HepG2 (cell line): ENCODE results near the gene CUL7. TPM values are rescaled to one million over a fixed set of nuclear protein-coding genes. Genes with fewer than 3 reads are reported as not detected.
A peak's percentile ranks its signal among the peaks of the same experiment; 100 is the strongest.

Experiments used
- MNT ChIP-seq: fragments of 450-650 bp; IDR thresholded peaks from 2 replicates; pipeline ENCODE4 v1.6.1; 2016
- PRDM10 ChIP-seq: sonication (generic); formaldehyde crosslinking; IDR thresholded peaks from 2 replicates; pipeline ENCODE4 v1.4.0; 2020; ENCODE audit warnings: low read depth, missing genetic modification reagents
- RAD21 ChIP-seq: fragments of 450-650 bp; formaldehyde crosslinking; IDR thresholded peaks from 2 replicates; pipeline ENCODE4 v1.5.0; 2020; ENCODE audit warnings: mild to moderate bottlenecking
- SNAPC4 ChIP-seq: sonication (generic); formaldehyde crosslinking; IDR thresholded peaks from 2 replicates; pipeline ENCODE4 v1.4.0; 2020; ENCODE audit warnings: mild to moderate bottlenecking, missing genetic modification reagents
- polyA plus RNA-seq, 8 experiments: library from polyadenylated mRNA; depleted of rRNA in 3 of 8; stranded (reverse) in 7 of 8; unstranded in 1 of 8; fragments of >200 nt; fragmentation: Illumina TruSeq in 4 of 8; extraction: Trizol in 4 of 8; gene quantifications; 2 replicates each; pipeline versions ENCODE4 v1.2.1 to v1.2.3, GENCODE V29; 2011 to 2016; ENCODE audit warnings: low read depth in 4 of 8, missing spikeins in 1 of 8, mixed read lengths in 1 of 8; ENCODE audit not compliant: insufficient read depth in 1 of 8
- total RNA-seq, 5 experiments: library from RNA; depleted of rRNA; stranded (reverse); fragments of >200 nt; fragmentation: Illumina TruSeq; extraction: Trizol; gene quantifications; 2 replicates each; pipeline ENCODE4 v1.2.3, GENCODE V29; 2016; ENCODE audit warnings: low read depth in 1 of 5

Gene CUL7
- total and polyA plus RNA-seq, 2 of the 13 experiments (the other 11 are each of a cell fraction or from before 2014, with no cell fraction given): 32.0 to 60.7 TPM

GRCh38 chr6:43074847-43075669 is 21.4 kb upstream of the CUL7 start (continued):
- TF ChIP-seq MNT (peak; percentile 47), PRDM10 (CRISPR knock-in tag) (no peak), RAD21 (CRISPR knock-in tag) (no peak), SNAPC4 (CRISPR knock-in tag) (no peak)
